Lung (tissue), 12 donors: ENCODE results near the gene NDFIP2. TPM values are rescaled to one million over a fixed set of nuclear protein-coding genes. Genes with fewer than 3 reads are reported as not detected.
A peak's percentile ranks its signal among the peaks of the same experiment; 100 is the strongest.

Source experiments
- ATAC-seq: fragments of 200-7000 bp; cut with Tn5 transposase; one replicate; pipeline ENCODE4 v1.9.1; 2020; ENCODE audit warnings: moderate number of reproducible peaks; ENCODE audit not compliant: insufficient read depth, low FRiP score
- DNase-seq, 3 donors: peaks; one replicate each; pipeline ENCODE4 v3.0.0-alpha.2; 2013 to 2017
- H3K27ac ChIP-seq, 2 donors: one replicate each; pipeline ENCODE4 v1.5.1; 2013; ENCODE audit warnings: mild to moderate bottlenecking in 2 of 2, moderate library complexity in 2 of 2, control low read depth in 1 of 2, inconsistent platforms in 1 of 2, low read depth in 1 of 2, low read length in 1 of 2
- H3K27me3 ChIP-seq, 3 donors: one replicate each; pipeline ENCODE4 v1.5.1; 2013; ENCODE audit warnings: low read length in 2 of 3; ENCODE audit not compliant: control insufficient read depth in 3 of 3, insufficient read depth in 3 of 3
- H3K36me3 ChIP-seq, 4 donors: one replicate each; pipeline ENCODE4 v1.5.1; 2013; ENCODE audit warnings: low read length in 4 of 4, mild to moderate bottlenecking in 1 of 4, moderate library complexity in 1 of 4; ENCODE audit not compliant: control insufficient read depth in 4 of 4, insufficient read depth in 4 of 4
- H3K4me1 ChIP-seq, 5 donors: one replicate each; pipeline ENCODE4 v1.5.1; 2013; ENCODE audit warnings: low read length in 5 of 5, mild to moderate bottlenecking in 2 of 5, moderate library complexity in 1 of 5; ENCODE audit not compliant: control insufficient read depth in 5 of 5, insufficient read depth in 5 of 5
- H3K4me3 ChIP-seq: one replicate; pipeline ENCODE4 v1.5.1; 2013; ENCODE audit warnings: mild to moderate bottlenecking, control low read depth, moderate library complexity
- H3K9ac ChIP-seq, 2 donors: one replicate each; pipeline ENCODE4 v1.5.1; 2013; ENCODE audit warnings: low read length in 2 of 2, control low read depth in 1 of 2; ENCODE audit not compliant: insufficient read depth in 1 of 2
- H3K9me3 ChIP-seq, 4 donors: one replicate each; pipeline ENCODE4 v1.5.1; 2013; ENCODE audit warnings: low read length in 3 of 4, mild to moderate bottlenecking in 1 of 4, moderate library complexity in 1 of 4; ENCODE audit not compliant: control insufficient read depth in 4 of 4, insufficient read depth in 3 of 4
- WGBS, 2 donors: extraction: QIAGEN DNeasy Blood & Tissue Kit; methylation state at CpG; one replicate each; pipeline ENCODE4 v1.1.7; 2013; 5-methylcytosine and 5-hydroxymethylcytosine counted together
- polyA plus RNA-seq, 2 donors: library from polyadenylated mRNA; stranded (reverse); fragments of 200-250 nt; gene quantifications; one replicate each; pipeline ENCODE4 v1.2.1, GENCODE V29; 2013
- total RNA-seq, 2 donors: library from RNA; depleted of rRNA in 1 of 2; stranded (reverse); fragments of >200 nt in 1 of 2; gene quantifications; one replicate each; pipeline ENCODE4 v1.2.1, GENCODE V29; 2014 to 2021
- TF ChIP-seq, protein P1 (sequence below): IDR thresholded peaks from 2 replicates; pipeline ENCODE4 v1.5.1; 2012; ENCODE audit warnings: mild to moderate bottlenecking; ENCODE audit errors: control extremely low read depth, extremely low read depth
- donor health status: control.
- donor health status: control.
- donor health status: Bipolar disorder and iron deficiency.
- donor health status: healthy.
- donor health status: DM: yes; HTN: yes; CAD: no.

NDFIP2 gene
- total and polyA plus RNA-seq, 4 donors = 14.0 to 38.4 (median 23.2) TPM

DNA sequence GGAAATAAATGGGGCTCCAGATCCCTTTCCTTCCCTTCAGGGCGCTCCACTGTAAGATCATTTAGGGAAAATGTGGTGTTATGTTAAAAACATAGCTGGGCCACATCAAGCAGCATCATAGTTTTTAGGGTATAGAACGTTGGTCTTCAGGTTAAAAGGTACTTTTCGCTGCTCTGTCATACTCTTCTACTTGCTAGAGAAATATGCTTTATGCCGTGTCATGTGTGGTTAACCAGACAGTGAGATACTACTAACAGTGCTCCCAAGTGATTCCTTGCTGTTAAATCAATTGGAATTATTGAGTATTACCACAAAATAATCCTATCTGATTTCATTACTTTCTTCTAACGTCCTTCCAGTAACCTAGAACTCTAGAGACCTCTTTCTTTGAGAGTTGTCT lies 1.1 kb upstream of the NDFIP2 start:
- peaks cover 0 to 20% (median 2%) of the 10 kb centered on the region in 5 donors for H3K4me1 ChIP-seq
- H3K4me3 ChIP-seq = no peak overlapping the region
- no peaks in the 10 kb centered on the region for H3K9me3 ChIP-seq
- no peaks in the 10 kb centered on the region for H3K36me3 ChIP-seq
- WGBS, 2 donors = 46 to 71% methylated on average over 5 of the region's 5 CpGs
- H3K27ac ChIP-seq = no peak overlapping the region
- TF ChIP-seq, protein P1, sequence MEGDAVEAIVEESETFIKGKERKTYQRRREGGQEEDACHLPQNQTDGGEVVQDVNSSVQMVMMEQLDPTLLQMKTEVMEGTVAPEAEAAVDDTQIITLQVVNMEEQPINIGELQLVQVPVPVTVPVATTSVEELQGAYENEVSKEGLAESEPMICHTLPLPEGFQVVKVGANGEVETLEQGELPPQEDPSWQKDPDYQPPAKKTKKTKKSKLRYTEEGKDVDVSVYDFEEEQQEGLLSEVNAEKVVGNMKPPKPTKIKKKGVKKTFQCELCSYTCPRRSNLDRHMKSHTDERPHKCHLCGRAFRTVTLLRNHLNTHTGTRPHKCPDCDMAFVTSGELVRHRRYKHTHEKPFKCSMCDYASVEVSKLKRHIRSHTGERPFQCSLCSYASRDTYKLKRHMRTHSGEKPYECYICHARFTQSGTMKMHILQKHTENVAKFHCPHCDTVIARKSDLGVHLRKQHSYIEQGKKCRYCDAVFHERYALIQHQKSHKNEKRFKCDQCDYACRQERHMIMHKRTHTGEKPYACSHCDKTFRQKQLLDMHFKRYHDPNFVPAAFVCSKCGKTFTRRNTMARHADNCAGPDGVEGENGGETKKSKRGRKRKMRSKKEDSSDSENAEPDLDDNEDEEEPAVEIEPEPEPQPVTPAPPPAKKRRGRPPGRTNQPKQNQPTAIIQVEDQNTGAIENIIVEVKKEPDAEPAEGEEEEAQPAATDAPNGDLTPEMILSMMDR = no peak
- DNase-seq (no peak), ATAC-seq (no peak)
- peaks cover 0 to 4% (median 3%) of the 10 kb centered on the region in 3 donors for H3K27me3 ChIP-seq
- no peak overlapping the region for H3K9ac ChIP-seq

DNA sequence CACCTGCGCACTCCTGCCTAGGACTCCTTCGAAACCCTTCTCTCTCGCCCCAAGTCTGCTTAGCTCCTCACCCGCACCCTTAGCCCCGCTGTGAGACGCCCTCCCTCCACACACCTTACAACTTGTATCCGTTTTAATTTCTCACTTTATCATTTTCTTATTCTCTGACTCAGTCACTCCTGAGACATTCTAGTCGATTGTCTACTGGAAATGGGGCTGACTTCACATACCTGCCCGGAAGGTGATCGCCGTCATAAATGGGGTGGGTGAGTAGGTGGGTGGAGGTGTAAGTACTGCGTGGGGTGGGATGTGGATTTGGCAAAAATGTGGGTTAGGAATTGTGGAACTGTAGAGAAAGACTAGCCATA lies 714 bp downstream of the NDFIP2 start:
- peak overlapping the region; percentile 70 for H3K4me3 ChIP-seq

DNA sequence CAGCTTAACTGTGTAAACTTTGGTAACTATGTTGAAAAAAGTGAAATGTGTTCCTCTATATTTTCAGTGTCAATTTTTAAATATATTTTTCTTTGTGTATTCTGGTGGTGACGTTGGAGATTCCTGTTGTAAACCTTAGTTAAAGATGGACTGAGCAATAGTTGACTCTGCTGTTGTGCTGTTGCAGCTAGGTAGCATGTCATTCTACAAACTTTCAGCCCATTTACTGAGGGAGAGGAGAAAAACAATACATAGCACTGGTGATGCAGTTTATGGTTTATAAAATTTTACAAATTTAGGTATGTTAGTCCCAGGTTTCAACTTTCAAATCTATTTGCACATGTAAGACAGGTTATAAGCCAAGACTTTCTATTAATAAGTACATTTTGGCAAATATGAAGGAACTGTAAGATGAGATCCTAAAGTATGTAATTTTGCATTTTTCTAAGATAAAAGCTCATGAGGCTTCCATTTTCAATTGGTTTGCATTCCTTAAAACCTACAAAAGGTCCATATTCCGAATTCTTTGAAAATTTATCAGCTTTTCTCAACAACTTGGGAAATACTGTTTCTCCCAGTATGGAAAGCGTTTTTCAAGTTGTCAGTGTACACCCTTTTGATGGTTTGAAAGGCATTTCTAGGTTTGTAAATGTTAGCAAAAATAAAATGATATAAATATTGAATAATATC lies 1.5 kb downstream of the NDFIP2 start:
- H3K4me1 ChIP-seq = peaks cover 0 to 23% (median 7%) of the 10 kb centered on the region in 5 donors
- no peak for ATAC-seq
- peak overlapping the region in 1 of 2 donors; percentile 95 for H3K9ac ChIP-seq
- H3K36me3 ChIP-seq = no peaks in the 10 kb centered on the region
- peak in 1 of 3 donors; percentile 51 for DNase-seq
- peaks cover 0 to 4% (median 3%) of the 10 kb centered on the region in 3 donors for H3K27me3 ChIP-seq
- no peak overlapping the region for H3K27ac ChIP-seq
- 62 to 67% methylated on average over 3 of the region's 3 CpGs for WGBS, 2 donors
- no peaks in the 10 kb centered on the region for H3K9me3 ChIP-seq
- TF ChIP-seq, protein P1 = no peak
- H3K4me3 ChIP-seq = no peak overlapping the region

More for the DNA sequence above, 714 bp downstream of the NDFIP2 start:
- H3K36me3 ChIP-seq = no peaks in the 10 kb centered on the region
- ATAC-seq (peak; percentile 17), DNase-seq (peak in 1 of 3 donors; percentile 25)
- H3K9ac ChIP-seq = peak overlapping the region; percentile 79 to 95
- TF ChIP-seq, protein P1 = no peak
- peak overlapping the region; percentile 63 to 71 for H3K27ac ChIP-seq
- no peaks in the 10 kb centered on the region for H3K9me3 ChIP-seq
- 1 to 2% methylated on average over 12 of the region's 12 CpGs for WGBS, 2 donors
- H3K4me1 ChIP-seq = peaks cover 0 to 23% (median 7%) of the 10 kb centered on the region in 5 donors
- peaks cover 0 to 4% (median 3%) of the 10 kb centered on the region in 3 donors for H3K27me3 ChIP-seq
